ENCODE results near the gene ZNF133.

DNA sequence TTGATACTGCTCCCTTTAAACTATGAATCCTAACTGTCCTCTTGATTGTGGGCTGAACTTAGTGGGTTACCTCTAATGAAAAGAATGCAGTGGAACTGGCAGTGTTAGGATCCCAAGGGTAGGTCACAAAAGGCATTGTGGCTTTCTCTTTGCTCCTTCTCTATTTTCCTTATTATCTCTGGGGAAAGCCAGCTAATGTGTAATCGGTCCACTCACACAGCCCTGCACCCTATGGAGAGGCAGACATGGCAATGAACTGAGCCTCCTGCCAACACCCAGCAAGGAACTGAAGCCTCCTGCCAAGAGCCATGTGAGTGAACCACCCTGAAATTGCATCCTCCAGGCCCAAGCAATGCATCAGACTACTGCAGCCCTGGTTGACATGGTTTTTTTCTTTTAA lies 24.6 kb upstream of the ZNF133 start:
- TF ChIP-seq ZBTB42 (CRISPR knock-in tag; IDR thresholded peaks at IDR 0.05) = no peak
- TF ChIP-seq GABPA (IDR thresholded peaks at IDR 0.05; ENCODE audit: low read depth, low read length) = no peak
- TF ChIP-seq GABPA (CRISPR knock-in tag; IDR thresholded peaks at IDR 0.05; ENCODE audit: low read depth) = no peak
- no peak for TF ChIP-seq SIN3A (IDR thresholded peaks at IDR 0.05; ENCODE audit: borderline replicate concordance, low read depth, low read length)
- no peak for TF ChIP-seq HNRNPLL (IDR thresholded peaks at IDR 0.05; ENCODE audit: low read depth, low read length, poor library complexity, severe bottlenecking)
- no peak for TF ChIP-seq ZBTB8A (CRISPR knock-in tag; IDR thresholded peaks at IDR 0.05; ENCODE audit: borderline replicate concordance, low read depth)
- no peak for TF ChIP-seq CHD2 (IDR thresholded peaks at IDR 0.05; ENCODE audit: low read depth, low read length)
- no peak for TF ChIP-seq BHLHE40 (IDR thresholded peaks at IDR 0.05; ENCODE audit: low read length)
- TF ChIP-seq, protein P1, sequence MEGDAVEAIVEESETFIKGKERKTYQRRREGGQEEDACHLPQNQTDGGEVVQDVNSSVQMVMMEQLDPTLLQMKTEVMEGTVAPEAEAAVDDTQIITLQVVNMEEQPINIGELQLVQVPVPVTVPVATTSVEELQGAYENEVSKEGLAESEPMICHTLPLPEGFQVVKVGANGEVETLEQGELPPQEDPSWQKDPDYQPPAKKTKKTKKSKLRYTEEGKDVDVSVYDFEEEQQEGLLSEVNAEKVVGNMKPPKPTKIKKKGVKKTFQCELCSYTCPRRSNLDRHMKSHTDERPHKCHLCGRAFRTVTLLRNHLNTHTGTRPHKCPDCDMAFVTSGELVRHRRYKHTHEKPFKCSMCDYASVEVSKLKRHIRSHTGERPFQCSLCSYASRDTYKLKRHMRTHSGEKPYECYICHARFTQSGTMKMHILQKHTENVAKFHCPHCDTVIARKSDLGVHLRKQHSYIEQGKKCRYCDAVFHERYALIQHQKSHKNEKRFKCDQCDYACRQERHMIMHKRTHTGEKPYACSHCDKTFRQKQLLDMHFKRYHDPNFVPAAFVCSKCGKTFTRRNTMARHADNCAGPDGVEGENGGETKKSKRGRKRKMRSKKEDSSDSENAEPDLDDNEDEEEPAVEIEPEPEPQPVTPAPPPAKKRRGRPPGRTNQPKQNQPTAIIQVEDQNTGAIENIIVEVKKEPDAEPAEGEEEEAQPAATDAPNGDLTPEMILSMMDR (CRISPR knock-in tag; IDR thresholded peaks at IDR 0.05) = no peak
